Measurements from ENCODE around the gene LPP.

DNA sequence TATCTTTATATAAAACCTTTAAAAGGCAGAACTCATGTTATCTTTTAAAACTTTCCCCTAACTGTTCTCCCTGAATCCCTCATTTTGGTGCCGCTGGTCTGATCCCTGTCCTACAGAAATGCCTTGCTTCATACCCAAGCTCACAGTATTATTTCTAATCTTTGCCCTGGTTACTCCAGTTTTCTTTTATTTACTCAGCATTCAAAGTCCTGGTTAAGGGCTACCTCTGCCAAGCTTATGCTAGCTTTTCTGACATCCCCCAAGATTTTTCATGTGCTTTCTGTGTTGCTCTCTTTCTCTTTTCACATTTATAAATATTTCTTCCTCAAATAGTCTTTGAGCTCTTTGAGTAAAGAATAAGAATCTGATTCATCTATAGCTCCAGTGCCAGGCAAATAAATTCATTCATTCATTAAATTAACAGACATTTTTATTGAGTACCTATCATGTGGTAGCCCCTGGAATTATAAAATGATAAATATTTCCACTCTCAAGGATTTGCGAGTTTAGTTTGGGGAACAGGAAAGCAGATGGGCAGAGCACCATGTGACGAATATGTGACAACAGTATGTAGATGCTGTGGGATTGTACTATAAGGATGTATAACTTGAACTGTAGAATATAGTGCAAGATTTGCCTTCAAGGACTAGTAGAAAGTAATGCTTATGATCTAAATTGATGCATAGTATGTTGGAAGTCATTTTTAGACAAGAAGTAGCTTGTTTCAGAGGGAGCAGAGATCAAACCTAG lies 247.5 kb downstream of the LPP start:
- TF ChIP-seq RAD51 (IDR thresholded peaks at IDR 0.05; ENCODE audit: borderline replicate concordance), result no peak
- TF ChIP-seq, protein P1, sequence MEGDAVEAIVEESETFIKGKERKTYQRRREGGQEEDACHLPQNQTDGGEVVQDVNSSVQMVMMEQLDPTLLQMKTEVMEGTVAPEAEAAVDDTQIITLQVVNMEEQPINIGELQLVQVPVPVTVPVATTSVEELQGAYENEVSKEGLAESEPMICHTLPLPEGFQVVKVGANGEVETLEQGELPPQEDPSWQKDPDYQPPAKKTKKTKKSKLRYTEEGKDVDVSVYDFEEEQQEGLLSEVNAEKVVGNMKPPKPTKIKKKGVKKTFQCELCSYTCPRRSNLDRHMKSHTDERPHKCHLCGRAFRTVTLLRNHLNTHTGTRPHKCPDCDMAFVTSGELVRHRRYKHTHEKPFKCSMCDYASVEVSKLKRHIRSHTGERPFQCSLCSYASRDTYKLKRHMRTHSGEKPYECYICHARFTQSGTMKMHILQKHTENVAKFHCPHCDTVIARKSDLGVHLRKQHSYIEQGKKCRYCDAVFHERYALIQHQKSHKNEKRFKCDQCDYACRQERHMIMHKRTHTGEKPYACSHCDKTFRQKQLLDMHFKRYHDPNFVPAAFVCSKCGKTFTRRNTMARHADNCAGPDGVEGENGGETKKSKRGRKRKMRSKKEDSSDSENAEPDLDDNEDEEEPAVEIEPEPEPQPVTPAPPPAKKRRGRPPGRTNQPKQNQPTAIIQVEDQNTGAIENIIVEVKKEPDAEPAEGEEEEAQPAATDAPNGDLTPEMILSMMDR (CRISPR knock-in tag; IDR thresholded peaks at IDR 0.05), result no peak
- TF ChIP-seq MAFG (CRISPR knock-in tag; IDR thresholded peaks at IDR 0.05), result no peak
- no peak for TF ChIP-seq ZBTB1 (CRISPR knock-in tag; IDR thresholded peaks at IDR 0.05; ENCODE audit: borderline replicate concordance)
- TF ChIP-seq SIN3B (IDR thresholded peaks at IDR 0.05; ENCODE audit: low read length), result no peak
- TF ChIP-seq MTA3 (CRISPR knock-in tag; IDR thresholded peaks at IDR 0.05), result no peak
- TF ChIP-seq RAD21 (CRISPR knock-in tag; IDR thresholded peaks at IDR 0.05), result no peak
- TF ChIP-seq IRF2 (CRISPR knock-in tag; IDR thresholded peaks at IDR 0.05), result no peak
- TF ChIP-seq RFX1 (IDR thresholded peaks at IDR 0.05), result no peak
